Measurements from ENCODE around the gene SLC37A4. TPM values are rescaled to one million over a fixed set of nuclear protein-coding genes. Genes with fewer than 3 reads are reported as not detected.

Gene SLC37A4
- total and polyA plus RNA-seq, 2 of the 8 experiments (the other 6 are each of a cell fraction or from before 2014, with no cell fraction given), result 35.1 to 91.9 TPM

- no peak overlapping the region for H3K23ac ChIP-seq (ENCODE audit: insufficient read length)
- H3K4me2 ChIP-seq (ENCODE audit: insufficient read depth in 1 of 2, low read depth in 2 of 2, low read length in 2 of 2), result no peak overlapping the region
- H4K91ac ChIP-seq (replicated peaks; ENCODE audit: insufficient read length, low read length), result no peak overlapping the region
- no peak overlapping the region for H4K5ac ChIP-seq (ENCODE audit: insufficient read length, low read depth, low read length)
- H2AK5ac ChIP-seq (ENCODE audit: low read depth, low read length), result no peak overlapping the region
- H4K20me1 ChIP-seq (replicated peaks in 1 of 2; ENCODE audit: control insufficient read depth in 1 of 2, insufficient read depth in 2 of 2, low read length in 2 of 2), result peaks cover under 1 to 8% of the 10 kb centered on the region in 2 experiments
- no peak overlapping the region for H4K8ac ChIP-seq (ENCODE audit: extremely low read depth, insufficient read depth, low read length)
- no peak overlapping the region for H3K4ac ChIP-seq (replicated peaks; ENCODE audit: insufficient read length, low read depth, low read length)
- H3K14ac ChIP-seq (ENCODE audit: insufficient read length), result no peak overlapping the region
- no peak overlapping the region for H3K56ac ChIP-seq (replicated peaks; ENCODE audit: insufficient read length, low read depth, low read length)
- no peaks in the 10 kb centered on the region; the same call in 1 of the 2 replicates for H3K23me2 ChIP-seq (ENCODE audit: low read depth, low read length)
- FAIRE-seq (no peak), DNase-seq (ENCODE audit: low read depth in 1 of 2, low spot score in 2 of 2) (no peak)
- peaks cover 0 to 8% (median 1%) of the 10 kb centered on the region in 4 experiments; a peak in 4 of 7 replicates for H3K4me1 ChIP-seq (replicated peaks in 1 of 4; ENCODE audit: control insufficient read depth in 3 of 4, insufficient read depth in 4 of 4, low read length in 3 of 4)
- H3K27ac ChIP-seq (ENCODE audit: low read depth, low read length), result no peak overlapping the region
- CTCF ChIA-PET (ENCODE audit: partially characterized antibody), result interaction anchor here (0.9 kb wide), 1 partner anchor 9 kb away, joined by 3 read pairs; the partner anchor contains the start of gene SLC37A4
- H3K9ac ChIP-seq (replicated peaks in 1 of 4; ENCODE audit: extremely low read depth in 1 of 4, low read depth in 3 of 4, low read length in 3 of 4), result no peak overlapping the region
- TF ChIP-seq TAF7 (optimal IDR thresholded peaks at IDR 0.05; ENCODE audit: borderline replicate concordance, low read depth, low read length), result no peak
- TF ChIP-seq CHD1 (IDR thresholded peaks at IDR 0.05; ENCODE audit: low read depth, low read length), result no peak
- TF ChIP-seq CREB1 (IDR thresholded peaks at IDR 0.05), result no peak
- TF ChIP-seq YY1 (IDR thresholded peaks at IDR 0.05; ENCODE audit: low read depth, low read length), result no peak
- TF ChIP-seq SIN3A (conservative IDR thresholded peaks at IDR 0.05 in 1 of 2, IDR thresholded peaks at IDR 0.05 in 1 of 2; ENCODE audit: low read depth in 1 of 2, low read length in 2 of 2), result no peak
- TF ChIP-seq SUZ12 (IDR thresholded peaks at IDR 0.05; ENCODE audit: low read length), result no peak
- no peak for TF ChIP-seq ATF3 (IDR thresholded peaks at IDR 0.05; ENCODE audit: insufficient read depth, low read depth, low read length)
- TF ChIP-seq SAP30 (IDR thresholded peaks at IDR 0.05; ENCODE audit: insufficient read depth, insufficient replicate concordance, low read length), result no peak
- POLR2A ChIA-PET (ENCODE audit: partially characterized antibody), result interaction anchor here (0.7 to 18.5 kb wide), 6 partner anchors 6 to 231 kb away, joined by 3 to 264 read pairs (median 4); partner anchors contain the start of genes CENATAC, DDX6 and SLC37A4
- no peaks in the 10 kb centered on the region for H3K9me3 ChIP-seq (ENCODE audit: insufficient read depth in 2 of 2, low read depth in 1 of 2, low read length in 1 of 2)
- H3K79me2 ChIP-seq (ENCODE audit: control insufficient read depth in 1 of 2, insufficient read depth in 2 of 2, low read length in 2 of 2), result peaks cover 15 to 44% of the 10 kb centered on the region in 2 experiments; a peak in 3 of 4 replicates
- no peak overlapping the region for H2AFZ ChIP-seq (ENCODE audit: low read length)
- no peak overlapping the region for H3K18ac ChIP-seq (ENCODE audit: extremely low read depth, low read length)
- H2BK120ac ChIP-seq (replicated peaks; ENCODE audit: low read depth, low read length), result no peak overlapping the region
- no peak overlapping the region for H2BK20ac ChIP-seq (ENCODE audit: low read length)
- H3K27me3 ChIP-seq (replicated peaks in 1 of 4; ENCODE audit: control insufficient read depth in 3 of 4, extremely low read depth in 1 of 4, insufficient read depth in 3 of 4, low read length in 3 of 4), result no peaks in the 10 kb centered on the region
- no peak overlapping the region for H2BK12ac ChIP-seq (ENCODE audit: low read depth, low read length)
- H2BK15ac ChIP-seq (ENCODE audit: low read length), result no peak overlapping the region
- H2BK5ac ChIP-seq (ENCODE audit: low read depth, low read length), result no peak overlapping the region
- 94% methylated on average over 5 of the region's 5 CpGs; no CpG with 5 or more reads in 1 of the 2 experiments for WGBS, 2 experiments (ENCODE audit: extremely low coverage in 1 of 2, insufficient coverage in 1 of 2, insufficient read length in 1 of 2, insufficient replicate concordance in 2 of 2, low coverage in 1 of 2, low lambda C conversion rate in 2 of 2, missing lambda C conversion rate in 1 of 2)
- no peak overlapping the region for H3K4me3 ChIP-seq (ENCODE audit: extremely low read depth in 1 of 4, insufficient read depth in 2 of 4, low read depth in 3 of 4, low read length in 4 of 4)
- H3K36me3 ChIP-seq (ENCODE audit: control insufficient read depth in 2 of 4, insufficient read depth in 4 of 4, low read length in 3 of 4), result peaks cover 13 to 54% (median 37%) of the 10 kb centered on the region in 4 experiments
- H3K79me1 ChIP-seq (ENCODE audit: low read depth, low read length), result peaks cover 10% of the 10 kb centered on the region
These were observed 9.0 kb downstream of the SLC37A4 start for GRCh38 chr11:119021631-119022030.
